ENCODE measurements around the gene HOXC12.

The HOXC12 gene

DNA sequence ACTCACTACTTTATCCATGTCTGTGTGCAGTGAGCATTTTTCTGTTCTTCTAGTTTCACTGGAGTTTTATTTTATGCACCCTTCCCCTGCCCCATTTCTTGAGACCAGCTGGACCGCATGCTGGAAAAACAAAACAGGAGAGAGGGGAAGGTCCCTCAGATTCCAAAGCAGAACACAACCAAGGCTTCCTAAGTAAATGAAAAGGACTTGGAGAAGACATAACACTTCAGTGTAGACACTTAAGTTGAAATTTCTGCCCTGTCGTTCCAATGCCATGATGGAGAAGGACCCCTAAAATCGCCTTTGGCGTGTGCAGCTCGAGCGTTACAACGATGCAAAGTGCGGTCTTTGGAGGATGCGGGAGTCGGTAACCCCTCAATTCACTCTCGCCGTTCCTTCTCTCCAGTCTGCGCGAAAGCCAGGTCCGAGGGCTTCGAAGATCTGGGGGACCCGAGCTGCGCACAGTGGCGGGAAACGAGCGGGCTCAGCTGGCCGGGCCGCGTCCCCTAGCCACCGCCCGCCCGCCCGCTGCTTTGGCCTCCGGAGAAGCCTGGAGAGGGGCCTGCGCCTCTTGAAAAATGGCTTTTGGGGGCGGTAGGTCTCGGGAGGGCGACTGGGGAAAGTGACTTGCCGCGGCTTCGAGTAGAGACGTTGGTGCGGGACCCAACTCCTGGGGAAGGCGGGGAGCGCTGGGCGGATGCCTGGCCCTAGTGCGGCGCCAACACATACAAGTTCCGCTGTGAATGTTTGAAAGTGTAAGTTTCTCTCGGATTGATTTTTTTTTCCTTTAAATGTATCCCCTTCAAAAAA is 27.3 kb upstream of the HOXC12 start:
- CTCF ChIA-PET, result interaction anchor here (0.6 to 1.3 kb wide), 4 partner anchors 11 to 380 kb away, joined by 3 to 5 read pairs (median 4); no protein-coding TSS in a partner anchor
- Histone ChIP-seq H3K4me3 (ENCODE audit: low read depth, low read length) (no peak overlapping the region), H3K9me3 (ENCODE audit: control insufficient read depth, insufficient read depth, low read depth, low read length) (no peaks in the 10 kb centered on the region), H3K36me3 (ENCODE audit: control insufficient read depth in 2 of 2, insufficient read depth in 1 of 2, low read length in 2 of 2) (no peaks in the 10 kb centered on the region), H3K27ac (ENCODE audit: extremely low read depth, low read depth, low read length) (no peak overlapping the region), H3K4me1 (ENCODE audit: control insufficient read depth, insufficient read depth, low read length) (no peaks in the 10 kb centered on the region)
- TF ChIP-seq ZBTB17 (tag by site-specific recombination; IDR thresholded peaks at IDR 0.05) (no peak), ZNF658 (tag by site-specific recombination; IDR thresholded peaks at IDR 0.05) (no peak), ZNF621 (tag by site-specific recombination; IDR thresholded peaks at IDR 0.05) (no peak), ZNF266 (tag by site-specific recombination; IDR thresholded peaks at IDR 0.05; ENCODE audit: low read depth) (no peak), ZNF776 (tag by site-specific recombination; IDR thresholded peaks at IDR 0.05; ENCODE audit: borderline replicate concordance) (no peak)
- TF ChIP-seq, protein P1, sequence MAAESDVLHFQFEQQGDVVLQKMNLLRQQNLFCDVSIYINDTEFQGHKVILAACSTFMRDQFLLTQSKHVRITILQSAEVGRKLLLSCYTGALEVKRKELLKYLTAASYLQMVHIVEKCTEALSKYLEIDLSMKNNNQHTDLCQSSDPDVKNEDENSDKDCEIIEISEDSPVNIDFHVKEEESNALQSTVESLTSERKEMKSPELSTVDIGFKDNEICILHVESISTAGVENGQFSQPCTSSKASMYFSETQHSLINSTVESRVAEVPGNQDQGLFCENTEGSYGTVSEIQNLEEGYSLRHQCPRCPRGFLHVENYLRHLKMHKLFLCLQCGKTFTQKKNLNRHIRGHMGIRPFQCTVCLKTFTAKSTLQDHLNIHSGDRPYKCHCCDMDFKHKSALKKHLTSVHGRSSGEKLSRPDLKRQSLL (tag by site-specific recombination; IDR thresholded peaks at IDR 0.05), result no peak
- TF ChIP-seq, protein P2, sequence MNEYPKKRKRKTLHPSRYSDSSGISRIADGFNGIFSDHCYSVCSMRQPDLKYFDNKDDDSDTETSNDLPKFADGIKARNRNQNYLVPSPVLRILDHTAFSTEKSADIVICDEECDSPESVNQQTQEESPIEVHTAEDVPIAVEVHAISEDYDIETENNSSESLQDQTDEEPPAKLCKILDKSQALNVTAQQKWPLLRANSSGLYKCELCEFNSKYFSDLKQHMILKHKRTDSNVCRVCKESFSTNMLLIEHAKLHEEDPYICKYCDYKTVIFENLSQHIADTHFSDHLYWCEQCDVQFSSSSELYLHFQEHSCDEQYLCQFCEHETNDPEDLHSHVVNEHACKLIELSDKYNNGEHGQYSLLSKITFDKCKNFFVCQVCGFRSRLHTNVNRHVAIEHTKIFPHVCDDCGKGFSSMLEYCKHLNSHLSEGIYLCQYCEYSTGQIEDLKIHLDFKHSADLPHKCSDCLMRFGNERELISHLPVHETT (tag by site-specific recombination; IDR thresholded peaks at IDR 0.05), result no peak
- POLR2A ChIA-PET, result interaction anchor here (3.4 kb wide), 1 partner anchor 11 kb away, joined by 12 read pairs; the partner anchor contains the start of gene HOXC13

- H3K4me3 ChIP-seq (ENCODE audit: low read depth, low read length), result peak overlapping the region; percentile 23
- no peak for TF ChIP-seq ZNF521 (tag by site-specific recombination; IDR thresholded peaks at IDR 0.05)
- TF ChIP-seq YY1 (tag by site-specific recombination; IDR thresholded peaks at IDR 0.05), result no peak
- no peak for TF ChIP-seq ZNF561 (tag by site-specific recombination; IDR thresholded peaks at IDR 0.05; ENCODE audit: borderline replicate concordance)
- no peak for TF ChIP-seq SP3 (tag by site-specific recombination; IDR thresholded peaks at IDR 0.05)
- peak; percentile 55 for TF ChIP-seq ZFHX2 (tag by site-specific recombination; conservative IDR thresholded peaks at IDR 0.05)
- peak; percentile 85 for TF ChIP-seq EGR2 (tag by site-specific recombination; IDR thresholded peaks at IDR 0.05; ENCODE audit: low read depth)
- ChIA-PET CTCF (interaction anchor here (0.6 to 1.5 kb wide), 5 partner anchors 13 to 379 kb away, joined by 3 to 5 read pairs (median 3); no protein-coding TSS in a partner anchor), POLR2A (interaction anchor here (3.4 kb wide), 1 partner anchor 10 kb away, joined by 12 read pairs; the partner anchor contains the start of gene HOXC13)
- H3K4me1 ChIP-seq (ENCODE audit: control insufficient read depth, insufficient read depth, low read length), result no peaks in the 10 kb centered on the region
- H3K9me3 ChIP-seq (ENCODE audit: control insufficient read depth, insufficient read depth, low read depth, low read length), result no peaks in the 10 kb centered on the region
- no peaks in the 10 kb centered on the region for H3K36me3 ChIP-seq (ENCODE audit: control insufficient read depth in 2 of 2, insufficient read depth in 1 of 2, low read length in 2 of 2)
- H3K27ac ChIP-seq (ENCODE audit: extremely low read depth, low read depth, low read length), result no peak overlapping the region
These were observed 26.5 kb upstream of the HOXC12 start for GRCh38 chr12:53928054-53928835.

GRCh38 chr12:53929527-53929926 is 25.2 kb upstream of the HOXC12 start:
- CTCF ChIA-PET, result interaction anchor here (0.6 to 1.5 kb wide), 5 partner anchors 14 to 138 kb away, joined by 3 read pairs; partner anchors contain the start of gene HOXC10
- POLR2A ChIA-PET, result interaction anchor here (3.4 kb wide), 1 partner anchor 9 kb away, joined by 12 read pairs; the partner anchor contains the start of gene HOXC13
- no peak overlapping the region for H3K4me3 ChIP-seq (ENCODE audit: low read depth, low read length)
- H3K27ac ChIP-seq (ENCODE audit: extremely low read depth, low read depth, low read length), result no peak overlapping the region
- H3K4me1 ChIP-seq (ENCODE audit: control insufficient read depth, insufficient read depth, low read length), result no peaks in the 10 kb centered on the region
- TF ChIP-seq ZNF223 (tag by site-specific recombination; IDR thresholded peaks at IDR 0.05) (no peak), ZBTB17 (tag by site-specific recombination; IDR thresholded peaks at IDR 0.05) (peak; percentile 61)
- no peaks in the 10 kb centered on the region for H3K9me3 ChIP-seq (ENCODE audit: control insufficient read depth, insufficient read depth, low read depth, low read length)
- H3K36me3 ChIP-seq (ENCODE audit: control insufficient read depth in 2 of 2, insufficient read depth in 1 of 2, low read length in 2 of 2), result no peaks in the 10 kb centered on the region

Measured in HEK293 (cell line).